Endothelial cell (in vitro differentiated cells): ENCODE data around the gene TPST1. TPM values are rescaled to one million over a fixed set of nuclear protein-coding genes. Genes with fewer than 3 reads are reported as not detected.
A peak's percentile ranks its signal among the peaks of the same experiment; 100 is the strongest.

Experiments
- DNase-seq: peaks from one replicate; pipeline ENCODE4 v3.0.0; 2021; ENCODE audit warnings: low spot score
- H3K27ac Mint-ChIP-seq: one replicate; pipeline ENCODE4 v1.8.0; 2021; ENCODE audit warnings: mixed read lengths, inconsistent platforms; ENCODE audit not compliant: unreplicated experiment
- H3K27me3 Mint-ChIP-seq: one replicate; pipeline ENCODE4 v1.8.0; 2021; ENCODE audit warnings: mild to moderate bottlenecking, moderate library complexity, mixed read lengths, inconsistent platforms; ENCODE audit not compliant: unreplicated experiment
- H3K36me3 Mint-ChIP-seq: one replicate; pipeline ENCODE4 v1.8.0; 2021; ENCODE audit warnings: mild to moderate bottlenecking, low read depth, mixed read lengths, inconsistent platforms; ENCODE audit not compliant: unreplicated experiment
- H3K4me1 Mint-ChIP-seq: one replicate; pipeline ENCODE4 v1.8.0; 2021; ENCODE audit warnings: mild to moderate bottlenecking, mixed read lengths, inconsistent platforms; ENCODE audit not compliant: unreplicated experiment
- H3K4me3 Mint-ChIP-seq: one replicate; pipeline ENCODE4 v1.8.0; 2021; ENCODE audit warnings: mild to moderate bottlenecking, mixed read lengths, inconsistent platforms; ENCODE audit not compliant: unreplicated experiment
- H3K9me3 Mint-ChIP-seq: one replicate; pipeline ENCODE4 v1.8.0; 2021; ENCODE audit warnings: mixed read lengths, inconsistent platforms; ENCODE audit not compliant: unreplicated experiment
- total RNA-seq: library from RNA; stranded (reverse); fragmentation: NEBNext Ultra II Directional; extraction: Animal tissue kit (Norgen Biotek cat#: 25700); gene quantifications from one replicate; pipeline ENCODE4 v1.2.1, GENCODE V29; 2021; ENCODE audit not compliant: unreplicated experiment
- TF ChIP-seq, protein P1 (sequence below): fragments of 200-600 bp; sonication (generic); IDR thresholded peaks from one replicate; pipeline ENCODE4 v1.5.0; 2021; ENCODE audit warnings: antibody characterized with exemption; ENCODE audit not compliant: unreplicated experiment

Gene TPST1
- total RNA-seq, 1 donor from 2014 or later: 17.7 TPM

DNA sequence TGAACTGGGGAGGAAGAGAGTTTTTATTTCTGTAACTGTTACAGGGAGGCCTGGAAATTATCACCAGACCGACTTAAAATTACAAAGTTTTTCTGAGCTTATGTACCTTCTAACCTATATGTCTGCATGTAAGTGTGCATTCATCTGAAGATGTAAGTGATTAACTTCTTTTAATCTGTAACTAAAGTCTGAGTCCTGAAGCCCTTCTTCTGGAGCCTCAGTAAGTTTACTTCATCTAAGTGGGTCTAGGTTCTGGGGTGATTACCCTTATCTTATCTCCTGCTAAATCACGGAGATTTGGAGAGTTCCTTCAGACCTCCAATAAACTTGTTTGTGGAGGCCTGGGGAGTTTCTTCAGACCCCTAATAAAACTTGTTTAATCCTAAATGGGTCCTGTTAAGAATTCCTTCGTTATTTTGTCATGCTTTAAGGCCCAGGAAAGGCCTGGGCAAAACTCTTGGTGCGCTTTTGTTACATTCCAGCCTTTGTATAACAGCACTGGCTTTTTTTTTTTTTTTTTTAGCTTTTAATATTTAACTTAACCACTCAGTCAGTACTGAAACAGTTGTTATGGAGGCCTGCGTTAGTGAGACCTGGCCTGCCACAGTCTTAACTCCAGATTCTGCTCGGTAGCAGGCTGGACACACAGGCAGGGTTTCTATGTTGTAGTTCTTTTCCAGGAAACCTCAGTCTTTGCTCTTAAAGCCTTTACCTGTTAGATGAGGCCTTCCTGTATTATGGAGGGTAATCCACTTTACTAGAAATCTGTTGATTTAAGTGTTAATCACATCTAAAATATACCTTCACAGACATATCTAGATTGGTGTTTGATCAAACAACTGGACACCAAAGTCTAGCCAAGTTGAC lies 33.0 kb downstream of the TPST1 start:
- no peak overlapping the region for H3K27ac Mint-ChIP-seq

DNA sequence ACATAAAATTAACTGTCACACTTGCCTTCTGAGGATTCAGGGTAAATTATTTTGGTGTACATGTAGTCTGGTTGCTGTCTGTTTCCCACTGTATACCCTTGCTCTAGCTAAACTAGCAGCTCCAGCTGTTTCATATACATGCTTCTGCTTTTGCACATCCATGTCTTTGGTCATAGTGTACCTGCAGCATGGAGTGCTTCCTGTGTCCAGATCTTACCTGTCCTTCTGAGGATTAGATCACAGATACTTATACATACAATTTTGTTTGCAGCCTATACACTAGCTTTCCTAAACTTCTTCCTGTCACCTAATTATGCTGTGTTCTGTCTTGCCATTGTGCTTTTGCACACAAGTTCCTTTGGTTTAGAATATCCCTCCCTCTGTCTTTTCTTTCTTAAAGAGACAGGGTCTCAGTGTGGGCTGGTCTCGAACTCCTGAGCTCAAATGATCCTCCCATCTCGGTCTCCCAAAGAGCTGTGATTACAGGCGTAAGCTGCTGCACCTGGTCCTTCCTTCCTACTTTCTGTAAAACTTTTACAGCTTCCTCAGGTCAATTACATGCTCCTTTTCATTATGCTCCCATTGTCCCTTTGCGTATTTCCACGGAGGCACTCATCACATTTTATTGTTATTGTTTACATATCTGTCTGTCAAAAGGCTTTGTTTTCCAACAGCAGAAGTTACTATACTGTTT lies 33.8 kb downstream of the TPST1 start:
- no peaks in the 10 kb centered on the region for H3K27me3 Mint-ChIP-seq
- TF ChIP-seq, protein P1, sequence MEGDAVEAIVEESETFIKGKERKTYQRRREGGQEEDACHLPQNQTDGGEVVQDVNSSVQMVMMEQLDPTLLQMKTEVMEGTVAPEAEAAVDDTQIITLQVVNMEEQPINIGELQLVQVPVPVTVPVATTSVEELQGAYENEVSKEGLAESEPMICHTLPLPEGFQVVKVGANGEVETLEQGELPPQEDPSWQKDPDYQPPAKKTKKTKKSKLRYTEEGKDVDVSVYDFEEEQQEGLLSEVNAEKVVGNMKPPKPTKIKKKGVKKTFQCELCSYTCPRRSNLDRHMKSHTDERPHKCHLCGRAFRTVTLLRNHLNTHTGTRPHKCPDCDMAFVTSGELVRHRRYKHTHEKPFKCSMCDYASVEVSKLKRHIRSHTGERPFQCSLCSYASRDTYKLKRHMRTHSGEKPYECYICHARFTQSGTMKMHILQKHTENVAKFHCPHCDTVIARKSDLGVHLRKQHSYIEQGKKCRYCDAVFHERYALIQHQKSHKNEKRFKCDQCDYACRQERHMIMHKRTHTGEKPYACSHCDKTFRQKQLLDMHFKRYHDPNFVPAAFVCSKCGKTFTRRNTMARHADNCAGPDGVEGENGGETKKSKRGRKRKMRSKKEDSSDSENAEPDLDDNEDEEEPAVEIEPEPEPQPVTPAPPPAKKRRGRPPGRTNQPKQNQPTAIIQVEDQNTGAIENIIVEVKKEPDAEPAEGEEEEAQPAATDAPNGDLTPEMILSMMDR: no peak
- H3K36me3 Mint-ChIP-seq: no peaks in the 10 kb centered on the region
- no peaks in the 10 kb centered on the region for H3K9me3 Mint-ChIP-seq
- no peak overlapping the region for H3K4me3 Mint-ChIP-seq
- H3K27ac Mint-ChIP-seq: no peak overlapping the region
- peaks cover 5% of the 10 kb centered on the region for H3K4me1 Mint-ChIP-seq
- DNase-seq: no peak

More for the DNA sequence above, 33.0 kb downstream of the TPST1 start:
- H3K27me3 Mint-ChIP-seq: no peaks in the 10 kb centered on the region
- H3K9me3 Mint-ChIP-seq: no peaks in the 10 kb centered on the region
- TF ChIP-seq, protein P1: no peak
- H3K36me3 Mint-ChIP-seq: peaks cover 3% of the 10 kb centered on the region
- H3K4me3 Mint-ChIP-seq: no peak overlapping the region
- peaks cover 5% of the 10 kb centered on the region for H3K4me1 Mint-ChIP-seq
- DNase-seq: no peak

DNA sequence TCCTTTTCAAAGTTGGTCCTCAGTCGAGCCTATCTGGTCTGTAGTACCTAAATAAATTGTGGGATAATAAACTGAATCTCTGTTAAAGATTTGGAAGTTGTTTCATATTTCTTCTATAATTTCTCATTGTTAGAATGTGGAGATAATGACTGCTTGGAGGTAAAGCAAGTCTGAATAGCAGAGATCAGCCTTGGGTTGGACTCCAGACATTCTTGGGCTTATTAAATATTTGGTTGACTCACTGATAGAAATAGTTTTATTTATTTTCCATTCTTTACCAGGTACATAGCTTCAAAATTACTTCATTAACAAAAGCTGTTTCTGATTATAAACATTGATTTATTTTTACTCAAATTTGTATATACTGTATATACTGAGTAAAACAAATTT lies 34.3 kb downstream of the TPST1 start:
- Mint-ChIP-seq H3K4me3 (no peak overlapping the region), H3K4me1 (peaks cover 5% of the 10 kb centered on the region), H3K9me3 (no peaks in the 10 kb centered on the region), H3K27ac (no peak overlapping the region), H3K36me3 (no peaks in the 10 kb centered on the region), H3K27me3 (no peaks in the 10 kb centered on the region)
- TF ChIP-seq, protein P1: no peak
- no peak for DNase-seq

DNA sequence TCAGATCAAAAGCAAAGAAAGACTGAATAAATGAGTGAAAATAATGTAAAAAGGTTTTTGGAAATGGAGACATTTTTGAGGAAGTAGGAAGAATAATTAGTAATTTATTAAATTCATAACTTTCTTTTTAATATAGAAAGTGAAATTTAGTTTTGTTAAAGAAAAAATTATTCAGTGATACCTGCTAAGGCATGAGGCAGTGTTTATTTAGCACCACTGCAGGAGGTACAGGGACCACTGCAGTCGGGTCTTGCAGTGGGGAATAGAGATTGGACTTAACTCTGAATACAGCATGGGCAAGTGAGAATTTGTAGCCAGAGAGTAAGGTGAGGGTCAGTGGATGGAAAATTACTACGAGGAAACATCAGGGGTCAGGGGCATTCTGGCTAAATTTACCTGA lies 39.9 kb downstream of the TPST1 start:
- H3K9me3 Mint-ChIP-seq: no peaks in the 10 kb centered on the region
- TF ChIP-seq, protein P1: no peak
- peaks cover 2% of the 10 kb centered on the region for H3K4me1 Mint-ChIP-seq
- no peaks in the 10 kb centered on the region for H3K27me3 Mint-ChIP-seq
- H3K36me3 Mint-ChIP-seq: no peaks in the 10 kb centered on the region
- no peak overlapping the region for H3K4me3 Mint-ChIP-seq
- no peak for DNase-seq
- H3K27ac Mint-ChIP-seq: no peak overlapping the region

DNA sequence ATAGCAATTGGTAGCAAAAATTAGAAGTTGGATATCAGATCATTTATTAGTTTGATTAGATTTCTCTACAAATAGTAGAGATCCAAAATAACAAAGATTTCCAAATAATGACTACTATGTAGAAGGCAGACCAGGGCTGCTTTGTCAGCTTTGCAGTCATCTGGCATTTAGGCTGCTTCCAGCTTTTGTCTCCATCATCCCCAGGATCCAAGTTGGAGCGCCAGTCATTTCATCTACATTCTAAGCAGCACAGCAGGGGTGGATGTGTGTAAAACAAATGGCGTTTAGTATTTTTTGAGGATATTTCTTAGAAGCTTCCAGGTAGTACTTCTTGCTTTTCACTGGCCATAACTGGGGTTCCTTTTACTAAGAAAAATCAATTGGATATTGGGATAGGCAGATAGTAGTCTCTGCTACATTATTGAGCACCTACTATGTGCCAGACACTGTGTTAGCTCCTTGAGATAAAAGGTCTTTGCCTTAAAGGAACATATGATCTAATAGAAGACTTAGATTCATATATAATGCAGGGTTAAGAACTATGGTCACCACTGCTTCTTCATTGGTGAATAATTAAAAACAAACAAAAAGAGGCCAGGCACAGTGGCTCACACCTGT lies 41.5 kb downstream of the TPST1 start:
- Mint-ChIP-seq H3K27ac (no peak overlapping the region), H3K9me3 (no peaks in the 10 kb centered on the region), H3K4me3 (peak overlapping the region; percentile 8), H3K27me3 (no peaks in the 10 kb centered on the region), H3K4me1 (peaks cover 2% of the 10 kb centered on the region), H3K36me3 (no peaks in the 10 kb centered on the region)
- DNase-seq: no peak
- TF ChIP-seq, protein P1: no peak
